Mesothelial cell of epicardium (in vitro differentiated cells): ENCODE data around the gene LMLN. TPM values are rescaled to one million over a fixed set of nuclear protein-coding genes. Genes with fewer than 3 reads are reported as not detected.
"Not testable (repeated sequence)": the region's sequence is repeated elsewhere in the genome, so short reads cannot be mapped to it uniquely, and the experiment has no call there.

Experiments
- DNase-seq, 2 experiments: peaks; one replicate each; pipeline ENCODE4 v3.0.0; 2021; ENCODE audit warnings: low spot score in 2 of 2; ENCODE audit not compliant: unreplicated experiment in 2 of 2
- H3K27ac Mint-ChIP-seq: 2 replicates; pipeline ENCODE4 v1.8.0; 2021; ENCODE audit warnings: mixed read lengths
- H3K27me3 Mint-ChIP-seq: 2 replicates; pipeline ENCODE4 v1.8.0; 2021; ENCODE audit warnings: low read depth, mixed read lengths
- H3K36me3 Mint-ChIP-seq: 2 replicates; pipeline ENCODE4 v1.8.0; 2021; ENCODE audit warnings: mixed read lengths
- H3K4me1 Mint-ChIP-seq: 2 replicates; pipeline ENCODE4 v1.8.0; 2021; ENCODE audit warnings: mixed read lengths
- H3K4me3 Mint-ChIP-seq: 2 replicates; pipeline ENCODE4 v1.8.0; 2021; ENCODE audit warnings: mild to moderate bottlenecking, moderate library complexity, mixed read lengths
- H3K9me3 Mint-ChIP-seq: 2 replicates; pipeline ENCODE4 v1.8.0; 2021; ENCODE audit warnings: mixed read lengths
- total RNA-seq: library from RNA; stranded (reverse); gene quantifications from 3 replicates; pipeline ENCODE4 v1.2.1, GENCODE V29; 2021
- TF ChIP-seq, protein P1 (sequence below): fragments of 200-600 bp; sonication (generic); IDR thresholded peaks from one replicate; pipeline ENCODE4 v1.5.0; 2021; ENCODE audit warnings: antibody characterized with exemption; ENCODE audit not compliant: unreplicated experiment

Gene LMLN, protein sequence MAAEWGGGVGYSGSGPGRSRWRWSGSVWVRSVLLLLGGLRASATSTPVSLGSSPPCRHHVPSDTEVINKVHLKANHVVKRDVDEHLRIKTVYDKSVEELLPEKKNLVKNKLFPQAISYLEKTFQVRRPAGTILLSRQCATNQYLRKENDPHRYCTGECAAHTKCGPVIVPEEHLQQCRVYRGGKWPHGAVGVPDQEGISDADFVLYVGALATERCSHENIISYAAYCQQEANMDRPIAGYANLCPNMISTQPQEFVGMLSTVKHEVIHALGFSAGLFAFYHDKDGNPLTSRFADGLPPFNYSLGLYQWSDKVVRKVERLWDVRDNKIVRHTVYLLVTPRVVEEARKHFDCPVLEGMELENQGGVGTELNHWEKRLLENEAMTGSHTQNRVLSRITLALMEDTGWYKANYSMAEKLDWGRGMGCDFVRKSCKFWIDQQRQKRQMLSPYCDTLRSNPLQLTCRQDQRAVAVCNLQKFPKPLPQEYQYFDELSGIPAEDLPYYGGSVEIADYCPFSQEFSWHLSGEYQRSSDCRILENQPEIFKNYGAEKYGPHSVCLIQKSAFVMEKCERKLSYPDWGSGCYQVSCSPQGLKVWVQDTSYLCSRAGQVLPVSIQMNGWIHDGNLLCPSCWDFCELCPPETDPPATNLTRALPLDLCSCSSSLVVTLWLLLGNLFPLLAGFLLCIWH
- total RNA-seq, result 5.7 to 8.0 TPM (median 6.0 TPM) in 3 replicates

DNA sequence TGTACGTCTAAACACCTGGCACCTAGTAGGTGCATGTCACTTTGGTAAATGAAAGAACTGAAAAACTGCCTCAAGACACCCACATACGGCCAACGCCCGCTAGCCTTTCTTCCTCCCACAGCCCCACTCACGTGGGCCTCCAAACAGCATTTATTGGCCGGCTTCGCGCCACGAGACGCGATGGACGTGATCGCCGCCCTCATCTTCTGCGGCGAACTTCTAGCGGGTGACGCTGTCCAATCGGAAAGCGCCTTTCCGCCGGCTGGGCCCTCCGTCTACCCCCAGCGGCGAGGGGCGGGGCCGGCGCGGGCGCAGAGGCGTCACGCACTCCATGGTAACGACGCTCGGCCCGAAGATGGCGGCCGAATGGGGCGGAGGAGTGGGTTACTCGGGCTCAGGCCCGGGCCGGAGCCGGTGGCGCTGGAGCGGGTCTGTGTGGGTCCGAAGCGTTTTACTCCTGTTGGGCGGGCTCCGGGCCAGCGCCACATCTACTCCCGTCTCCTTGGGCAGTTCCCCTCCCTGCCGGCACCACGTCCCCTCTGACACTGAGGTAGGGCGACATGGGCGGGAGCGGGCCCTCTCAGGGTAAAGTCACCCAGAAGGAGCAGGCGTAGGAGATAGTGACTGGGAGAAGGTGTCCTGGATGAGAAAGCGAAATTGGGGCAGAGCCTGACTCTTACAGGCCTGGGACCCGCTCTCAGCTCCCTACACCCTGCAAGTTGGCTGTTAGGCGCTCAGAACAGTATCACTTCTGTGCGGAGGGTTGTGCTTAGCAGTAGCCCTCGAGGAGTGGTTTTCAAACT, at the start of gene LMLN:
TSS of gene LMLN (plus strand) at position 327 of the 803 bp plus-strand sequence. CDS start at position 356, 29 bp downstream.
- Mint-ChIP-seq H3K27me3 (peaks cover 4% of the 10 kb centered on the region), H3K4me1 (peaks cover 19% of the 10 kb centered on the region), H3K4me3 (peak within 1 kb of the TSS; percentile 91), H3K9me3 (no peaks in the 10 kb centered on the region), H3K27ac (peak within 1 kb of the TSS; percentile 83), H3K36me3 (no peaks in the 10 kb centered on the region)
- DNase-seq, result peak; percentile 93 to 95
- TF ChIP-seq, protein P1, sequence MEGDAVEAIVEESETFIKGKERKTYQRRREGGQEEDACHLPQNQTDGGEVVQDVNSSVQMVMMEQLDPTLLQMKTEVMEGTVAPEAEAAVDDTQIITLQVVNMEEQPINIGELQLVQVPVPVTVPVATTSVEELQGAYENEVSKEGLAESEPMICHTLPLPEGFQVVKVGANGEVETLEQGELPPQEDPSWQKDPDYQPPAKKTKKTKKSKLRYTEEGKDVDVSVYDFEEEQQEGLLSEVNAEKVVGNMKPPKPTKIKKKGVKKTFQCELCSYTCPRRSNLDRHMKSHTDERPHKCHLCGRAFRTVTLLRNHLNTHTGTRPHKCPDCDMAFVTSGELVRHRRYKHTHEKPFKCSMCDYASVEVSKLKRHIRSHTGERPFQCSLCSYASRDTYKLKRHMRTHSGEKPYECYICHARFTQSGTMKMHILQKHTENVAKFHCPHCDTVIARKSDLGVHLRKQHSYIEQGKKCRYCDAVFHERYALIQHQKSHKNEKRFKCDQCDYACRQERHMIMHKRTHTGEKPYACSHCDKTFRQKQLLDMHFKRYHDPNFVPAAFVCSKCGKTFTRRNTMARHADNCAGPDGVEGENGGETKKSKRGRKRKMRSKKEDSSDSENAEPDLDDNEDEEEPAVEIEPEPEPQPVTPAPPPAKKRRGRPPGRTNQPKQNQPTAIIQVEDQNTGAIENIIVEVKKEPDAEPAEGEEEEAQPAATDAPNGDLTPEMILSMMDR, result no peak

DNA sequence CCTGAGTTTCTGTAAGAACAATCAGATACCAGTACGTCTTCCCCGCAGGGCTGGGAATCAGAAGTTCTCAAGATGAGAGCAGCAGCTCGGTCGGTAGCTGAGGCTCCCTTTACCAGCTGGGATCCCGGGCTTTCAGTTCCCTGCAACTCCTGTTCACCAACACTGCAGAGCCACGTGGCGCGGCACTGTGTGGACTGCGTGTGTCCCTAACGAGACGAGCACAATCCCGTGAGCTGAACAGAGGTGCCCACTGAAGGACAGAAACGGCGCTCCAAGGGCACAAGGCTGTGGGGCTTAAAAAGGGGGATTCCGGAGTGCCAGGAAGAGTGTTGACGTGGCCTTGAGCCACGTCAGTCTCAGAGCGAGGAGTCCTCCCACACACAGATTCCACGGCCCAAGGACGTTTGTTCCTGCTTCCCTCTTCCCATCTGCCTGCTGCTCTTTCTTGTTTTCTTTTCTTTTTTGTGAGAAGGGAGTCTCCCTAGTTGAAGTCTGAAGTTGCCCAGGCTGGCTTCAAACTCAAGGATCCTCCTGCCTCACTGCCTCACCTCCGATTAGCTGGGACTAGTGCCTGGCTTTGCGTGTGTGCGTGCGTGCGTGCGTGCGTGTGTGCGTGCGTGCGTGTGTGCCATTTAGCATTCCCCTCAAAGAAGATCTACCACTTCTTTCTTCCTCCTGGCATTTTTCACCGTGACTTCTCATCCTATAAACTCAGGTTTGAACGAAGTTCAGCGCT, 47.1 kb upstream of the LMLN start:
- TF ChIP-seq, protein P1, result no peak
- H3K27me3 Mint-ChIP-seq, result no peaks in the 10 kb centered on the region
- no peak for DNase-seq
- peaks cover 3% of the 10 kb centered on the region for H3K36me3 Mint-ChIP-seq
- peaks cover 4% of the 10 kb centered on the region for H3K9me3 Mint-ChIP-seq
- no peak overlapping the region for H3K4me3 Mint-ChIP-seq
- H3K4me1 Mint-ChIP-seq, result no peaks in the 10 kb centered on the region
- no peak overlapping the region for H3K27ac Mint-ChIP-seq

DNA sequence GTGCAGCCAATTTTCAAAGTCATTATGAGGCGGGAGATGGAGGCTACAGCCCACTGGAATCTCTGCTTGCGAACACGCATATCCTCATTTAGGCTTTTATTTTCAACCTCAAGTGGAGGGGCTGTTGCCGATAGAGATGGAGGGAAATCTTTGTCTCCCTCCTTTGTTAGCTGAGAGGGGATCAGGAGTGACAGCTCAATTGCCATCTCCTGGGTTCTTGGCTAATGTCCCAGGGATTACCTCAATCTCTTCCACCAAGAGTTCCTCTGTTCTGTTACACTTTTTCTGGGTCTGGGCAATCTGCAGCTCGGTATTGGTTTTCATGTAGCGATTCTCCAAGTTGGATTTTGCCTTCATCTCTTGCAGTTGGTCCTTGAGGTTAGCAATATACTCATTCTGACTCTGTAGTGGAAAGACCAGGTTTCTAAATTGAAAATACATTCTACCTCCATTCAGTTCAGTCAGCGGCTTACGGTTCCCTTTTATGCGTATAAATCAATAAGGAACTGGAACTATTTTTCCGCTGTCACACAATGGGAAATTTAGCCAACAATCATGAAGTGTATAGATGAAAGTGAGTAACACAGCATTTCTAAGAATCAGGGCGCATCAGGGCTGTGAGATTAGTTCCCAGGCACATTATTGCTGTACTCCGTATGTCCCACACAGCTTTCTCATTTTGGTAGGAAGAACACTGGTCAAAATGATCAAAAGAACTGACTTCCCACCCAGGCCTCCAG, 46.2 kb upstream of the LMLN start:
- no peaks in the 10 kb centered on the region for H3K27me3 Mint-ChIP-seq
- no peak for DNase-seq
- no peaks in the 10 kb centered on the region for H3K4me1 Mint-ChIP-seq
- peaks cover 4% of the 10 kb centered on the region for H3K9me3 Mint-ChIP-seq
- no peak overlapping the region for H3K27ac Mint-ChIP-seq
- TF ChIP-seq, protein P1, result no peak
- H3K4me3 Mint-ChIP-seq, result no peak overlapping the region
- peaks cover 3% of the 10 kb centered on the region for H3K36me3 Mint-ChIP-seq

DNA sequence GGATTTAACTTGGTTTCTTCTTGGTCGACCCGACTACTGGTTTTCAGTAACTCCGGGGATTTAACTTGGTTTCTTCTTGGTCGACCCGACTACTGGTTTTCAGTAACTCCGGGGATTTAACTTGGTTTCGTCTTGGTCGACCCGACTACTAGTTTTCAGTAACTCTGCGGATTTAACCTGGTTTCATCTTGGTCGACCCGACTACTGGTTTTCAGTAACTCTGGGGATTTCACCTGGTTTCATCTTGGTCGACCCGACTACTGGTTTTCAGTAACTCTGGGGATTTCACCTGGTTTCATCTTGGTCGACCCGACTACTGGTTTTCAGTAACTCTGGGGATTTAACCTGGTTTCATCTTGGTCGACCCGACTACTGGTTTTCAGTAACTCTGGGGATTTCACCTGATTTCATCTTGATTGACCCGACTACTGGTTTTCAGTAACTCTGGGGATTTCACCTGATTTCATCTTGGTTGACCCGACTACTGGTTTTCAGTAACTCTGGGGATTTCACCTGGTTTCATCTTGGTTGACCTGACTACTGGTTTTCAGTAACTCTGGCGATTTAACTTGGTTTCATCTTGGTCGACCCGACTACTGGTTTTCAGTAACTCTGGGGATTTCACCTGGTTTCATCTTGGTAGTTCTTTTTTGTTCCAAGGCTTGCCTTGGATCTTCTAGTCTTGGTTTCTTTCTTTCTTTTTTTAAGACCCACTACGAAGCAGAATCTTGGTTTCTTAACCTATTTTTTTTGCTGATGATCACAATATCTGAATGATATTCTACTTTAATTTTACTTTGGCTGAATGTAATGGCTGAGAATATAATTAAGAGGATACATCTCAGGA, 38.4 kb upstream of the LMLN start:
- not testable (repeated sequence) for DNase-seq, H3K27ac Mint-ChIP-seq, H3K27me3 Mint-ChIP-seq, H3K4me3 Mint-ChIP-seq, H3K9me3 Mint-ChIP-seq, H3K4me1 Mint-ChIP-seq
- peaks cover 11% of the 10 kb centered on the region for H3K36me3 Mint-ChIP-seq

DNA sequence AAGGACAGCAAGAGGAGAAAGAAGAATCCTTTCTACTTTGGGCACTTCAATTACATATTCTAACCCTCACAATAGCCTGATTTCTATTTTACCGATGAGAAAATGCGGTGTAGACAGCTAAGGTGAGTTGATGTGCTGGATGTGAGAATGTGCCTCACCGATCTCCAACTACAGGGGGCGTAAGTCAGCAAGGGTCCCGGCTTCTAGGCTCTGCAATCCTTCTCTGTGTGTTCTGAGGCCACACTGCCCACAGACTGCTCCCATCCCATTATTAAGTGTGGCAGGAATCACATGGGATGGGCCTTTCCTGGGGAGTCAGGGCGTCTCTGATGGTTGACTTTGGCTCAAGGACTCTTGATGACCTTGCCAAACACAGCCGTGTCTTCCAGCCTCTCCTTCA, 33.6 kb upstream of the LMLN start:
- DNase-seq, result no peak
- Mint-ChIP-seq H3K9me3 (peaks cover 4% of the 10 kb centered on the region), H3K27ac (no peak overlapping the region), H3K4me1 (no peaks in the 10 kb centered on the region), H3K27me3 (no peaks in the 10 kb centered on the region), H3K36me3 (peaks cover 23% of the 10 kb centered on the region), H3K4me3 (no peak overlapping the region)
- TF ChIP-seq, protein P1, result no peak

DNA sequence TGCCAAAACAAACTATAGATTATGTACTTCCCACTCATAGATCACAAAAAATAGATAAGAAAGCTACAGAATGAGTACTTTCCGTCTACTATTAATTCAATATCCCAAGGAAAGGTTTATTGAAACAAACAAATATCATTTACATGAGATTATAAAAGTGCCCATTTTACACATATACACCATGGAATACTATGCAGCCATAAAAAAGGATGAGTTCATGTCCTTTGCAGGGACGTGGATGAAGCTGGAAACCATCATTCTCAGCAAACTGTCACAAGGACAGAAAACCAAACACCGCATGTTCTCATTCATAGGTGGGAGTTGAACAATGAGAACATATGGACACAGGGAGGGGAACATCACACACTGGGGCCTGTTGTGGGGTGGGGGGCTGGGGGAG, 32.4 kb upstream of the LMLN start:
- DNase-seq, H3K9me3 Mint-ChIP-seq: not testable (repeated sequence)

More for the DNA sequence above, 32.4 kb upstream of the LMLN start:
- not testable (repeated sequence) for H3K27ac Mint-ChIP-seq, H3K4me3 Mint-ChIP-seq, H3K4me1 Mint-ChIP-seq, H3K27me3 Mint-ChIP-seq
- H3K36me3 Mint-ChIP-seq, result peaks cover 18% of the 10 kb centered on the region
